ENCODE measurements around the gene FOXP2. TPM values are rescaled to one million over a fixed set of nuclear protein-coding genes. Genes with fewer than 3 reads are reported as not detected.

Gene FOXP2
- total RNA-seq, 2 experiments from 2014 or later = not detected

GRCh38 chr7:114700247-114700928 lies 285.8 kb downstream of the FOXP2 start:
- Histone ChIP-seq H3K4me3 (ENCODE audit: low read length) (no peak overlapping the region), H3K27ac (ENCODE audit: low read depth in 1 of 2, low read length in 2 of 2) (no peak overlapping the region), H3K9me3 (ENCODE audit: control insufficient read depth in 1 of 2, insufficient read depth in 1 of 2, low read length in 2 of 2) (peaks cover 0 to 4% of the 10 kb centered on the region in 2 experiments), H3K36me3 (ENCODE audit: insufficient read depth, low read length) (no peaks in the 10 kb centered on the region), H3K27me3 (ENCODE audit: control insufficient read depth in 1 of 2, insufficient read depth in 2 of 2, low read length in 2 of 2) (no peaks in the 10 kb centered on the region), H3K4me1 (ENCODE audit: insufficient read depth, low read length) (no peaks in the 10 kb centered on the region)
- no peak overlapping the region for H3K4me3 Mint-ChIP-seq
- H3K27me3 Mint-ChIP-seq = no peaks in the 10 kb centered on the region
- CTCF ChIA-PET = no interaction called here
- POLR2A ChIA-PET = interaction anchor here (0.6 kb wide), 1 partner anchor 47 kb away, joined by 3 read pairs; no protein-coding TSS in a partner anchor
- no peak for TF ChIP-seq CTCF (IDR thresholded peaks at IDR 0.05)
- intact Hi-C loops (cut with DNase I, micrococcal nuclease) = no loop called here
- H3K4me1 Mint-ChIP-seq (ENCODE audit: low read depth) = no peaks in the 10 kb centered on the region
- no peak overlapping the region for H3K27ac Mint-ChIP-seq
- ATAC-seq (ENCODE audit: poor library complexity) (no peak), DNase-seq (no peak)
- H3K9me3 Mint-ChIP-seq = no peaks in the 10 kb centered on the region
- H3K36me3 Mint-ChIP-seq (ENCODE audit: low read depth) = no peaks in the 10 kb centered on the region

GRCh38 chr7:114703677-114704076 lies 289.1 kb downstream of the FOXP2 start:
- Histone ChIP-seq H3K27ac (ENCODE audit: low read depth in 1 of 2, low read length in 2 of 2) (no peak overlapping the region), H3K27me3 (ENCODE audit: control insufficient read depth in 1 of 2, insufficient read depth in 2 of 2, low read length in 2 of 2) (no peaks in the 10 kb centered on the region), H3K9me3 (ENCODE audit: control insufficient read depth in 1 of 2, insufficient read depth in 1 of 2, low read length in 2 of 2) (no peaks in the 10 kb centered on the region), H3K4me3 (ENCODE audit: low read length) (no peak overlapping the region), H3K36me3 (ENCODE audit: insufficient read depth, low read length) (no peaks in the 10 kb centered on the region), H3K4me1 (ENCODE audit: insufficient read depth, low read length) (no peaks in the 10 kb centered on the region)
- DNase-seq (no peak), ATAC-seq (ENCODE audit: poor library complexity) (no peak)
- ChIA-PET CTCF (interaction anchor here (0.9 kb wide), 1 partner anchor 28 kb away, joined by 3 read pairs; no protein-coding TSS in a partner anchor), POLR2A (no interaction called here)
- intact Hi-C loops (cut with DNase I, micrococcal nuclease) = no loop called here
- no peak overlapping the region for H3K4me3 Mint-ChIP-seq
- no peaks in the 10 kb centered on the region for H3K36me3 Mint-ChIP-seq (ENCODE audit: low read depth)
- no peak overlapping the region for H3K27ac Mint-ChIP-seq
- no peaks in the 10 kb centered on the region for H3K27me3 Mint-ChIP-seq
- H3K9me3 Mint-ChIP-seq = no peaks in the 10 kb centered on the region
- TF ChIP-seq CTCF (IDR thresholded peaks at IDR 0.05) = no peak
- no peaks in the 10 kb centered on the region for H3K4me1 Mint-ChIP-seq (ENCODE audit: low read depth)

GRCh38 chr7:114708646-114709045 lies 294.0 kb downstream of the FOXP2 start:
- TF ChIP-seq CTCF (IDR thresholded peaks at IDR 0.05) = no peak
- Histone ChIP-seq H3K4me1 (ENCODE audit: insufficient read depth, low read length) (no peaks in the 10 kb centered on the region), H3K27me3 (ENCODE audit: control insufficient read depth in 1 of 2, insufficient read depth in 2 of 2, low read length in 2 of 2) (no peaks in the 10 kb centered on the region), H3K36me3 (ENCODE audit: insufficient read depth, low read length) (no peaks in the 10 kb centered on the region), H3K27ac (ENCODE audit: low read depth in 1 of 2, low read length in 2 of 2) (no peak overlapping the region), H3K9me3 (ENCODE audit: control insufficient read depth in 1 of 2, insufficient read depth in 1 of 2, low read length in 2 of 2) (no peaks in the 10 kb centered on the region), H3K4me3 (ENCODE audit: low read length) (no peak overlapping the region)
- ATAC-seq (ENCODE audit: poor library complexity) = no peak
- Mint-ChIP-seq H3K36me3 (ENCODE audit: low read depth) (no peaks in the 10 kb centered on the region), H3K4me1 (ENCODE audit: low read depth) (no peaks in the 10 kb centered on the region), H3K4me3 (no peak overlapping the region), H3K27me3 (peaks cover 4% of the 10 kb centered on the region), H3K9me3 (no peaks in the 10 kb centered on the region), H3K27ac (no peak overlapping the region)
- ChIA-PET CTCF (no interaction called here), POLR2A (no interaction called here)
- no peak for DNase-seq
- intact Hi-C loops (cut with DNase I, micrococcal nuclease) = no loop called here

Data from CD4-positive, alpha-beta T cell (primary cell).